ENCODE results near the gene CASK.

- TF ChIP-seq POLR2A (IDR thresholded peaks at IDR 0.05; ENCODE audit: low read depth, low read length) = no peak
- TF ChIP-seq POLR2AphosphoS5 (IDR thresholded peaks at IDR 0.05; ENCODE audit: low read depth, low read length) = no peak
- no peak for TF ChIP-seq POU2F2 (IDR thresholded peaks at IDR 0.05; ENCODE audit: low read depth, low read length)
- no peak for TF ChIP-seq TAF1 (IDR thresholded peaks at IDR 0.05; ENCODE audit: low read depth, low read length)
- TF ChIP-seq SPI1 (IDR thresholded peaks at IDR 0.05; ENCODE audit: low read depth, low read length) = no peak
- no peak for TF ChIP-seq PAX5 (IDR thresholded peaks at IDR 0.05; ENCODE audit: insufficient read depth, low read length, severe bottlenecking)
These were observed 200.3 kb downstream of the CASK start for GRCh38 chrX:41722816-41723618.
